KBM-7 (cell line): Measurements from ENCODE around the gene DMGDH.

ENCODE experiments used
- DNase-seq: peaks from one replicate; pipeline ENCODE4 v3.0.0-alpha.2; 2015
- in situ Hi-C: fragments of 300-500 bp; cut with MboI; formaldehyde crosslinking; loops from 2 replicates; pipeline ENCODE4 v1.14.3; 2020; ENCODE audit warnings: low sequenced_read_pairs, low pct_unique_long_range_greater_than_20kb, mixed read lengths

DMGDH gene

GRCh38 chr5:79023348-79023747 lies 46.1 kb downstream of the DMGDH start:
- DNase-seq = no peak
- in situ Hi-C loops = loop anchor here (25.0 kb wide), 2 partner anchors 89 to 439 kb away; partner anchors contain the start of gene BHMT

DNA sequence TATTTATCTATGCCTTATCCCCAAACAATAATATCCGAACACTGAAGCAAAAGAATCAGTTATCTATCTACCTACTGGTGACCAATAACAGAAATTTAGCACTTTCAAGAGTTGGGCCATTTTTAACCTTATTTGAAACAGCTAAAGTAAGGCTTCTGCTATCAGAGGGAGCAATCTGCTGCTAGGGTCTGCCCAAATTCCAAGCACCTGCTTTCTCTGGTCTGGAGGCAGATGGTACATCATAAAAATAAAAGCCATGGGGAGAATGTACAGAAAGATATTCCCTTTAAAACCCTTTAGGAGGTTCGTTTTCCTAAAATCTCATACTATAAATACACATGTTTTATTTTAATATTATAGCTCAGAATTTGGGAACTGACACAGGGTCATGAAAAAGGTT lies 46.7 kb downstream of the DMGDH start:
- no peak for DNase-seq
- in situ Hi-C loops = loop anchor here (25.0 kb wide), 2 partner anchors 90 to 440 kb away; partner anchors contain the start of gene BHMT

- DNase-seq = no peak
- in situ Hi-C loops = loop anchor here (25.0 kb wide), 2 partner anchors 91 to 441 kb away; partner anchors contain the start of gene BHMT
These were observed 47.7 kb downstream of the DMGDH start for GRCh38 chr5:79021753-79022152.

- in situ Hi-C loops = loop anchor here (25.0 kb wide), 2 partner anchors 91 to 441 kb away; partner anchors contain the start of gene BHMT
- DNase-seq = peak; percentile 75
These were observed 48.5 kb downstream of the DMGDH start for GRCh38 chr5:79020861-79021561.

DNA sequence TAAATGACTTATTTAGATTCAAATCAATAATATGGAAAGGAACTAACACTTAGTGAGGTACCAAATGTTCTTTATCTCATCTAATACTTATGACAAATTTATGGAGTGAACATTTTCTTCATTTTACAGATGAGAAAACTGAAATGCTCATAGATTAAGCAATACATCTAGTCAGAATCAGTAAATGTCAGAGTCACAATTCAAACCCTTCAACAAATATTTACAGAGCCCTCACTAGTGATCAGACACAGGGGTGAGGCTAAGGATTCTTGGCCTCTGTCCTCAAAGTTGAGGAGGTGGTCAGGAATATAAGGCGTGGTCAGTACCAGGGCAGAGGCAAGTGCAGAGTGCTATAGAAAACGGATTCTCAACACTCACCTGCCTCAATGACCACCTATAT lies 54.8 kb downstream of the DMGDH start:
- DNase-seq = no peak
- in situ Hi-C loops = loop anchor here (25.0 kb wide), 2 partner anchors 98 to 448 kb away; partner anchors contain the start of gene BHMT

- DNase-seq = no peak
- in situ Hi-C loops = loop anchor here (25.0 kb wide), 2 partner anchors 100 to 450 kb away; partner anchors contain the start of gene BHMT
These were observed 57.6 kb downstream of the DMGDH start for GRCh38 chr5:79011869-79012268.

DNA sequence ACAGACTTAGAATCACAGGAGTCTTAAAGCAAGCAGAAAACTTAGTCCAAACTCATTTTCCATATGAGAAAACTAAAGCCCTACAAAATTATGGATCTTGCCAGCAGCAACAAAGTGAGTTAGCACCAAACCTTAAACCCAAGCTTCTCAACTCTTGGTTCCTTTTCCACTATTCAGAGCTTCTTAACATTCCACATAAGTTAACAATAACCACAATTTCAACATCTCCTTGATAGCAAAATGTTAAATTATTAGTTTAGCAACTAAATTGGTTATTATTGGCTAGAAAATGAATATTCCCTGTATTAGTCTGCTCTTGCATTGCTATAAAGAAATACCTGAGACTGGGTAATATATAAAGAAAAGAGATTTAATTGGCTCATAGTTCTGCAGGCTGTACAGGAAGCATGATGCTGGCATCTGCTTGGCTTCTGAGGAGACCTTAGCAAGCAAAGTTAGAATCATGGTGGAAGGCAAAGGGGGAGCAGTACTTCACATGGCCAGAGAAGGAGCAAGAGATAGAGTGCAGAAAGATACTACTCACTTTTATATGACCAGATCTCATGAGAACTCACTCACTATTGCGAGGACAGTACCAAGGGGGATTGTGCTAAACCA lies 58.1 kb downstream of the DMGDH start:
- in situ Hi-C loops = loop anchor here (25.0 kb wide), 2 partner anchors 101 to 451 kb away; partner anchors contain the start of gene BHMT
- no peak for DNase-seq

GRCh38 chr5:79008362-79008761 lies 61.1 kb downstream of the DMGDH start:
- no peak for DNase-seq
- in situ Hi-C loops = loop anchor here (25.0 kb wide), 2 partner anchors 104 to 454 kb away; partner anchors contain the start of gene BHMT

GRCh38 chr5:79007872-79008271 lies 61.6 kb downstream of the DMGDH start:
- in situ Hi-C loops = loop anchor here (25.0 kb wide), 2 partner anchors 104 to 454 kb away; partner anchors contain the start of gene BHMT
- DNase-seq = no peak

DNA sequence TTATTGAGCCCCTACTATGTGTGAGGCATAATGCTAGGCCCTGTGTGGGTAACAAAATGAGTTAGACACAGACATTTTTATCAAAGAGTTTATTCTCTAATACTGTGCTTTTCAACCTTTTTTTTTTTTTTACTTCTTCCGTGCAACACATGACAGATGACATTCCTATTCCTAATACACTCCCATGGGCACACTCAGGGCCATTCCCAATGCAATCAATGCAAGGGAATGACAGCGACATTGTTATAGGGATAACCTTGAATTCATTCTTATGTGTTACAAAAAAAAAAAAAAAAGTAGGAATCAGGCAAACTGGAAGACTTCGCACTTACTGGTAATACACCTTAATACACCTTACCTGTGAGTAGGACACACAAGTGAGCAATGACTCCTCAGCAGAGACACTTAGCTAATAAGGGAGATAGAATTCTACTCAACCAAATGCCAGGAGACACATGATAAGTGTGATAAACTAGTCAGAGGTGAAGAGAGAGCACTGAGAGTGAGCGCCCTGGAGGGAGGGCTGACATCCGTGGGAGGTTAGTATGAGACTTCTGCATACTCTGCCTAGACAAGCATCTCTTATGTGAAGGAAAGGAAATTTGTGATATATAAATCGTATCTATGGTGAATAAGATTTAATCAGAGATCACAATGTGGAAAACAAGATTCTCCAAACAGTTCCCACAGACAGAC lies 63.4 kb downstream of the DMGDH start:
- in situ Hi-C loops = loop anchor here (25.0 kb wide), 2 partner anchors 106 to 456 kb away; partner anchors contain the start of gene BHMT
- DNase-seq = no peak

DNA sequence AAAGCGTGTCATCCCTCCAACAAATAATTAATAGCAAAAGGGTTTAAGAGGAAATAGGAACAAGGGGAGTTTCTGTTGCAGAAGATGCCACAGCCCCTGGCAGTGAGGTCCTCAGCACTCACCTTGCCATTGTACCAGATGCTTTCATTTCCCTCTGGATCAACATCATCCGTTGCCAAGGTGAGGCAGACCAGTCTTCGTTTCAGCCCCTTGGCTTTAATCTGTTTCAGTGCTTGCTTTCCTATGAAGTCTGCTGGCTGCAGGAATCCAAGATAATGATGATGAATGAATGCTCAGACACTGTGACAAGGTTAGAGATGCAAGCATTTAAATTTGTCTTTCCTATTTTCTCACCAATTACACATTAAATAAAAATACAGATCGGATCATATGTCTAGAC lies 64.3 kb downstream of the DMGDH start:
- in situ Hi-C loops = loop anchor here (25.0 kb wide), 2 partner anchors 107 to 457 kb away; partner anchors contain the start of gene BHMT
- no peak for DNase-seq

DNA sequence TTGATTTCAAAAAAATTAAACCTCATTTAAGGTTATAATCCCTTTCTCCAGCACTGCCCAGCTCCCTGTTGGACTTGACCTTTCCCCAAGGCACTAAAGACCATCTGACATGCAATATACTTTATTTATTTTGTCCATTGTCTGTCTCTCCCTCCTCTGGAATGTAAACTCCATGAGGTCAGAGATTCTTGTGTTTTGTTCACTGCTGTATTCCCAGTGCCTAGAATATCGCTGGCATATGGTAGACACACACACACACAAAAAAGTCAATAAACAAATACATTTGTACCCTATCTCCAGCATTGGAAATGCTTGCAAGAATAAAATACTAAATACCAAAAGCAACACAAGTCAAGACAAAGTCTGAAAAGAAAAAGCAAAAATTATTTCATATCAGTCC lies 67.1 kb downstream of the DMGDH start:
- DNase-seq = no peak
- in situ Hi-C loops = loop anchor here (25.0 kb wide), 2 partner anchors 110 to 460 kb away; partner anchors contain the start of gene BHMT

DNA sequence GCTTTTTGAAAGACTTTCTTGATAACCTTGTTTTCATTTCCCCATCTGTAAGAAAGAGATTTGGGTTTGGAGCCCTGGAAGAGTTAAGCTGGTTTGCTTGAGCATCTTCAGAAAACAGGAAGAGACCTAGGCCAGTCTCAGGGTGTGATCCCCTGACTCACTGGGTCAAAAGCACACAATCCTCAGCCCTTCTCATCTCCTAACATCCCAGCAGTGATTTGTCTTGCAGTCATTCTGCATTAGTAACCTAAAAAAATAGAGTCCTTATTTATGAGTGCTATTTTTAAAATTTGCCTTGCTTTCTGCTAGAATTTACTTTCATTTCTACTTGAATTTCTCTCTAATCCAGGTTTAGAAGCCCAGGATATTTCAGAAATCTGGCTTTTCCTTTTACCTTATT lies 68.0 kb downstream of the DMGDH start:
- in situ Hi-C loops = loop anchor here (25.0 kb wide), 2 partner anchors 111 to 461 kb away; partner anchors contain the start of gene BHMT
- no peak for DNase-seq

DNA sequence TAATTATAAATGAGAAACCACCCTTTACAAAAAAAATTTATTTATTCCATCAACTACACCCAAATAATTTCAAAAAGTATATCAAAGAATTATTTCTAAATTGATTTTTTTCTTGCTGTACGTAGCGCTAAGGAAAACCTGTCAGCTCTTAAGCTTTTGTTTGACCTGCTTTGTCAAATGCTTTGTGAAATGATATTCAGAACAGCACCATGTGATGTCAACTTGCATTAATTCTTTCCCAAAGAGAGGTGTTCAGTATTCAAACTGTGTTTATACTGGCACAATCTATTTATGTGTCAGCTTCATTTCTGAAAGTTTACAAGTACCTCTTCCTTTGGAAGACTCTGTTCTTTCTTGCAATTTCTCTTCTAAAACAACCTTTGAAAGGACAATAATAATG lies 72.4 kb downstream of the DMGDH start:
- in situ Hi-C loops = no loop called here
- DNase-seq = no peak

DNA sequence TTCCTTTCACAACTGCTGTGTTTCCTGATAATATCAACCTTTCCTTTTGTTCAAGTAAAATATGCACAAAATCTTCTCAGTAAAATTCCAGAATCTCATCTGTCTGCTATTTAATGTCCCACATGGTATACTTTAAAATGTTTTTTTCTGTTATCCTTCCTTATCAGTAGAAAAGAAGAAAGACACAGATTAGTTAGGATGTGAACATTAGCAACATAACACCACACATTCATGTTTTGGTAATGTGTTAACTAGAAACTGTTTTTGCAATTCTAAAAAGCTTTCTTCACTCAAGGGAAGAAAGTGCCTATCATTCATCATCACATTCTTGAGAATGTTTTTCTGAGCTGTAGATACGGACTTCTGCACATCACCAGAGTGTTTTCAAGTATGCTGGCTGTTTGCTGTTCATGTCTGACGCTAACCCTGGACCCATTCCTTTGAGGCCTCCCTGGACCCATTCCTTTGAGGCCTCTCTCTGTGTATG lies 73.9 kb downstream of the DMGDH start:
- in situ Hi-C loops = no loop called here
- no peak for DNase-seq

- in situ Hi-C loops = no loop called here
- no peak for DNase-seq
These were observed 76.3 kb downstream of the DMGDH start for GRCh38 chr5:78993165-78993564.

DNA sequence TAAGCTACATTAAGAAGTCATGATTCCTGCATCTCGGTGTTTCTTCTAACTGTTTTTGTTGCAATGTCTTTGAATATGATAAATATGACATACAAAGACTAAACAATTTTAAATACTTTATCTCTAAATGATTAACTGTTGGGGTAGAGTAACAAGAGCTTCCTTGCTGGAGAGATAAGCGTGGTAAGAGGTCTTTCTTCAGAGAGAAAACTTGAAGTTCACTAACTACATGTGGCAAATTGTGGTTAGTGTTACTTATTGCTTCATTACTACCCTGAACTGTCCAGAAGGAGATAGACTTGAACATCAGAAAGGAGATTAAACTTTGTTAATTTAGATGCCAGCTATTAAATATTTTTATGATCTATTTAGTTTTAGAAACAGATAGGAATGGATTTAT lies 77.3 kb downstream of the DMGDH start:
- in situ Hi-C loops = no loop called here
- DNase-seq = no peak

DNA sequence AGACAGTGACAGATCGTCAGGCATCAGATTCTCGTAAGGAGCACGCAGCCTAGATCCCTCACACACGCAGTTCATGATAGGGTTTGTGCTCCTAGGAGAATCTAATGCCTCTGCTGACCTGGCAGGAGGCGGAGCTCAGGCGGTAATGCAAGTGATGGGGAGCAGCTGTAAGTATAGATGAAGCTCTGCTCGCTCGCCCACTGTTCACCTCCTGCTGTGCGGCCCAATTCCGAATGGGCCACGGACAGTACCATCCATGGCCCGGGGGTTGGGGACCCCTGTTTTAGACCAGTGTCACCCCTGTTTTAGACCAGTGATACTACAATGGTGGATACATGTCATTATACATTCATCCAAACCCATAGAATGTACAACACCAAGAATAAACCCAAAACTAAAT lies 80.4 kb downstream of the DMGDH start:
- in situ Hi-C loops = no loop called here
- DNase-seq = no peak

DNA sequence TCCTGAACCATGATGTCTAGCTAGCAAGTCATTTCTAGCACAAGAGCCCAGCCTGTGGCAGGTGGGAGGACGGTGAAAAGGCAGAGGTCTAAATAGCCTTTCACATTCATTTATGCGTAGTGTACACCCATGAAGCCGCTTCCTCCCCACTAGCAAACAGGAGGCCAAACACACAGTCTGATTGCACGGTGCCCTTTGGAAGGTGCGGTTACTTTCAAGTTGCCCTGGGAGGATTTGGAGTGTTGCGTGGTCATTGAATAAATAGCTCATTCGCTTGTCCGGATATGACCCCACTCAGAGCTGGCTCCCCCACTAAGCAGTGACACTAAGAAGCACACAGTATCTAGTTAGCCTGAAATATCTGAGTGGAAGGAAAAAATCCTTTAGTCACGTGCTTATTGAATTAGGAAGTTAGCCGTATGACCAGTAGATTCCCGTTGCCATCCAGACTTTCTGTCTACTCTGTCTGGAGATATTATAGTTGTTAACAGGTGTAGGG lies 83.7 kb downstream of the DMGDH start:
- in situ Hi-C loops = no loop called here
- no peak for DNase-seq
